HG03045 (cell line): ENCODE measurements around the gene NISCH.

Source experiments
- ATAC-seq: cut with Tn5 transposase; IDR thresholded peaks from one replicate; pipeline ENCODE4 v1.9.1; 2021; ENCODE audit warnings: mild to moderate bottlenecking, moderate library complexity; ENCODE audit not compliant: unreplicated experiment

The NISCH gene

GRCh38 chr3:52470920-52471319, 15.5 kb downstream of the NISCH start:
- no peak for ATAC-seq

GRCh38 chr3:52471371-52472238, 16.2 kb downstream of the NISCH start:
- ATAC-seq: no peak

GRCh38 chr3:52472239-52473000, 17.0 kb downstream of the NISCH start:
- no peak for ATAC-seq

- ATAC-seq: no peak
Observed at GRCh38 chr3:52473026-52473425, 17.6 kb downstream of the NISCH start.

GRCh38 chr3:52477076-52477795, 21.8 kb downstream of the NISCH start:
- ATAC-seq: no peak

GRCh38 chr3:52477796-52478095, 22.3 kb downstream of the NISCH start:
- no peak for ATAC-seq

- no peak for ATAC-seq
Observed at GRCh38 chr3:52479037-52479876, 23.9 kb downstream of the NISCH start.

GRCh38 chr3:52479877-52480575, 24.6 kb downstream of the NISCH start:
- ATAC-seq: no peak

GRCh38 chr3:52480768-52481715, 25.6 kb downstream of the NISCH start:
- ATAC-seq: no peak

- ATAC-seq: no peak
Observed at GRCh38 chr3:52481819-52482521, 26.6 kb downstream of the NISCH start.

GRCh38 chr3:52483081-52483480, 27.7 kb downstream of the NISCH start:
- ATAC-seq: no peak

GRCh38 chr3:52483577-52484381, 28.4 kb downstream of the NISCH start:
- ATAC-seq: no peak

- ATAC-seq: no peak
Observed at GRCh38 chr3:52484680-52485461, 29.5 kb downstream of the NISCH start.

GRCh38 chr3:52487050-52487787, 31.8 kb downstream of the NISCH start:
- ATAC-seq: no peak

- ATAC-seq: no peak
Observed at GRCh38 chr3:52487788-52488691, 32.6 kb downstream of the NISCH start.
